ENCODE data around the gene XCL1. TPM values are rescaled to one million over a fixed set of nuclear protein-coding genes. Genes with fewer than 3 reads are reported as not detected.

Gene XCL1
- total and polyA plus RNA-seq, 2 donors (not counting 3 experiments of a cell fraction or from before 2014, with no cell fraction given), result not detected

- no TSS peak for BruUV-seq (replicated peaks)
- POLR2A ChIA-PET, result no interaction called here
- H3K4me2 ChIP-seq (ENCODE audit: insufficient read depth, low read length), result no peak overlapping the region
- H3K9me3 ChIP-seq (replicated peaks; ENCODE audit: control insufficient read depth, insufficient read depth, low read length), result no peaks in the 10 kb centered on the region
- no peak overlapping the region for H3K27ac ChIP-seq (ENCODE audit: insufficient read depth, low read depth, low read length)
- FAIRE-seq, result no peak
- H3K4me3 ChIP-seq (replicated peaks in 1 of 3; ENCODE audit: insufficient read depth in 1 of 3, low read depth in 1 of 3, low read length in 3 of 3), result no peak overlapping the region
- no peaks in the 10 kb centered on the region for H4K20me1 ChIP-seq (replicated peaks; ENCODE audit: control insufficient read depth, extremely low read depth, insufficient read depth, low read length)
- CTCF ChIA-PET, result interaction anchor here (1.0 kb wide), 1 partner anchor 16 kb away, joined by 3 read pairs; no protein-coding TSS in a partner anchor
- H2AFZ ChIP-seq (ENCODE audit: low read depth, low read length), result no peak overlapping the region
- no peak for DNase-seq (ENCODE audit: low read depth, low spot score)
- dilution Hi-C loops (cut with MboI; ENCODE audit: extremely low pct_ligation_motif_present, low sequenced_read_pairs) (no loop called here), intact Hi-C loops (cut with micrococcal nuclease) (no loop called here)
- no peaks in the 10 kb centered on the region for H3K9me1 ChIP-seq (replicated peaks; ENCODE audit: control insufficient read depth, extremely low read depth, insufficient read depth, low read length)
- H3K36me3 ChIP-seq (ENCODE audit: control insufficient read depth in 2 of 2, extremely low read depth in 1 of 2, insufficient read depth in 2 of 2, low read length in 2 of 2), result no peaks in the 10 kb centered on the region
- H3K27me3 ChIP-seq (ENCODE audit: control insufficient read depth in 2 of 2, insufficient read depth in 2 of 2, low read length in 2 of 2), result peaks cover 0 to 1% of the 10 kb centered on the region in 2 experiments
- H3K4me1 ChIP-seq (ENCODE audit: control insufficient read depth, extremely low read depth, insufficient read depth, low read length), result no peaks in the 10 kb centered on the region
- H3K9ac ChIP-seq (replicated peaks; ENCODE audit: extremely low read depth, insufficient read depth, low read length), result no peak overlapping the region
- no peaks in the 10 kb centered on the region for H3K79me2 ChIP-seq (ENCODE audit: control insufficient read depth, insufficient read depth, low read length)
- TF ChIP-seq CTCF (IDR thresholded peaks at IDR 0.05; ENCODE audit: extremely low read depth in 1 of 2, insufficient read depth in 1 of 2, low read depth in 1 of 2, low read length in 2 of 2), result no peak
- TF ChIP-seq FOS (IDR thresholded peaks at IDR 0.05; ENCODE audit: borderline replicate concordance, insufficient read depth, low read length), result no peak
- no peak for TF ChIP-seq JUN (IDR thresholded peaks at IDR 0.05; ENCODE audit: borderline replicate concordance, insufficient read depth, insufficient read length, low read depth)
- no peak for TF ChIP-seq GATA2 (IDR thresholded peaks at IDR 0.05; ENCODE audit: insufficient read depth, insufficient read length, low read depth, low read length)
- TF ChIP-seq POLR2A (IDR thresholded peaks at IDR 0.05; ENCODE audit: low read depth, low read length), result no peak
- TF ChIP-seq MAX (IDR thresholded peaks at IDR 0.05; ENCODE audit: insufficient read depth, insufficient read length), result no peak
- no peak for TF ChIP-seq MYC (IDR thresholded peaks at IDR 0.05; ENCODE audit: low read depth, low read length)
- no peak for TF ChIP-seq POLR2AphosphoS5 (IDR thresholded peaks at IDR 0.05; ENCODE audit: insufficient read depth, low read depth, low read length)
- TF ChIP-seq EZH2 (IDR thresholded peaks at IDR 0.05; ENCODE audit: borderline replicate concordance, low read depth, low read length, severe bottlenecking), result no peak
These were observed 23.4 kb upstream of the XCL1 start for GRCh38 chr1:168552961-168553360.

Measured in endothelial cell of umbilical vein (primary cell).